CD4-positive, alpha-beta T cell (primary cell): ENCODE results near the gene GIPC1. TPM values are rescaled to one million over a fixed set of nuclear protein-coding genes. Genes with fewer than 3 reads are reported as not detected.

ENCODE experiments used
- ATAC-seq: fragments of 200-7000 bp; cut with Tn5 transposase; one replicate; pipeline ENCODE4 v1.10.0; 2022; ENCODE audit warnings: mild to moderate bottlenecking; ENCODE audit not compliant: poor library complexity
- CTCF ChIA-PET: fragments of 350-600 bp; sonication (Branson Sonifier 250); formaldehyde crosslinking; loops from one replicate; lab custom pipeline; 2021; ENCODE audit warnings: antibody characterized with exemption, inconsistent platforms; lab: Charles Lee
- POLR2A ChIA-PET: fragments of 350-600 bp; sonication (Branson Sonifier 250); formaldehyde crosslinking; loops from one replicate; lab custom pipeline; 2021; ENCODE audit warnings: antibody characterized with exemption, inconsistent platforms; lab: Charles Lee
- DNase-seq, 14 experiments: peaks; one replicate each; pipeline ENCODE4 v3.0.0-alpha.2; 2013 to 2020; ENCODE audit warnings: mixed read lengths in 2 of 14
- H3K27ac ChIP-seq, 2 donors: one replicate each; pipeline versions ENCODE4 v1.5.1 to v1.7.0; 2013; ENCODE audit warnings: low read length in 2 of 2, low read depth in 1 of 2, mild to moderate bottlenecking in 1 of 2
- H3K27me3 ChIP-seq, 2 experiments: 1 replicate in 1 of 2; 2 replicates in 1 of 2; pipeline versions ENCODE4 v1.6.1 to v1.7.0; 2013; ENCODE audit warnings: low read length in 2 of 2, control low read depth in 1 of 2, mild to moderate bottlenecking in 1 of 2, moderate library complexity in 1 of 2; ENCODE audit not compliant: insufficient read depth in 2 of 2, control insufficient read depth in 1 of 2
- H3K36me3 ChIP-seq: one replicate; pipeline ENCODE4 v1.6.1; 2013; ENCODE audit warnings: low read length, control low read depth; ENCODE audit not compliant: insufficient read depth
- H3K4me1 ChIP-seq: one replicate; pipeline ENCODE4 v1.6.1; 2013; ENCODE audit warnings: low read length, control low read depth; ENCODE audit not compliant: insufficient read depth
- H3K4me3 ChIP-seq: one replicate; pipeline ENCODE4 v1.5.1; 2013; ENCODE audit warnings: mild to moderate bottlenecking, low read length, moderate library complexity
- H3K9me3 ChIP-seq, 2 experiments: 1 replicate in 1 of 2; 2 replicates in 1 of 2; pipeline versions ENCODE4 v1.6.1 to v1.7.0; 2013; ENCODE audit warnings: low read length in 2 of 2, mild to moderate bottlenecking in 2 of 2, control low read depth in 1 of 2, moderate library complexity in 1 of 2; ENCODE audit not compliant: control insufficient read depth in 1 of 2, insufficient read depth in 1 of 2
- H3K27ac Mint-ChIP-seq: one replicate; pipeline ENCODE4 v1.8.0; 2020; ENCODE audit warnings: mixed read lengths
- H3K27me3 Mint-ChIP-seq: one replicate; pipeline ENCODE4 v1.8.0; 2021; ENCODE audit warnings: mixed read lengths
- H3K36me3 Mint-ChIP-seq: one replicate; pipeline ENCODE4 v1.8.0; 2021; ENCODE audit warnings: low read depth, mixed read lengths
- H3K4me1 Mint-ChIP-seq: one replicate; pipeline ENCODE4 v1.8.0; 2021; ENCODE audit warnings: low read depth, mixed read lengths
- H3K4me3 Mint-ChIP-seq: one replicate; pipeline ENCODE4 v1.8.0; 2020; ENCODE audit warnings: mild to moderate bottlenecking, mixed read lengths
- H3K9me3 Mint-ChIP-seq: one replicate; pipeline ENCODE4 v1.8.0; 2020; ENCODE audit warnings: mixed read lengths
- intact Hi-C, 2 experiments: fragments of 100-400 bp; cut with DNase I in 1 of 2; cut with micrococcal nuclease in 1 of 2; formaldehyde crosslinking; loops; one replicate each; pipeline versions ENCODE4 v1.15.1 to v1.9.0; 2023 to 2025; cut with DNase I, micrococcal nuclease
- polyA plus RNA-seq, 2 donors: library from polyadenylated mRNA; unstranded; fragments of 120-200 nt; gene quantifications; one replicate each; pipeline ENCODE4 v1.2.1, GENCODE V29; 2013
- total RNA-seq, 174 experiments: library from RNA in 2 of 174; stranded (reverse) in 2 of 174; gene quantifications; one replicate each; pipeline ENCODE4 v1.2.3 and lab custom pipeline; 2021 to 2026
- TF ChIP-seq, protein P1 (sequence below): fragments of 200-600 bp; IDR thresholded peaks from one replicate; pipeline ENCODE4 v1.8.0; 2022; ENCODE audit warnings: antibody characterized with exemption, mild to moderate bottlenecking

Gene GIPC1
- total RNA-seq (10 to 100 TPM; 17.8 to 21.0 TPM), total RNA-seq (lab: John Stamatoyannopoulos, UW) (5.7 to 58.6 (median 32.1) reads per million in 172 experiments)
- polyA plus RNA-seq (2013, experiment 1 of 2) = 41.9 TPM
- polyA plus RNA-seq (2013, experiment 2 of 2) = 41.6 TPM

GRCh38 chr19:14496029-14496833 is at the start of gene GIPC1:
GIPC1 (minus strand) TSS chr19:14496127; CDS start chr19:14482976, 13,151 bp downstream.
- ChIA-PET CTCF (interaction anchor here (0.6 to 2.3 kb wide), 8 partner anchors 8 to 428 kb away, joined by 3 to 6 read pairs (median 5); partner anchors contain the start of gene DNAJB1), POLR2A (interaction anchor here (0.7 to 6.0 kb wide), 13 partner anchors 9 to 440 kb away, joined by 3 to 70 read pairs (median 6); partner anchors contain the start of genes ADGRE5, DNAJB1, PKN1 and ZNF333)
- ATAC-seq = peak; percentile 87
- DNase-seq = peak; percentile 61 to 91 (median 78)
- Mint-ChIP-seq H3K27ac (peak within 1 kb of the TSS; percentile 70), H3K27me3 (no peaks in the 10 kb centered on the region), H3K4me1 (peaks cover 38% of the 10 kb centered on the region), H3K36me3 (peaks cover 26% of the 10 kb centered on the region), H3K9me3 (no peaks in the 10 kb centered on the region), H3K4me3 (peak within 1 kb of the TSS; percentile 91)
- intact Hi-C loops = loop anchor here in 1 of 2 experiments (10.0 kb wide), 1 partner anchor 189 kb away; no protein-coding TSS in a partner anchor
- TF ChIP-seq, protein P1, sequence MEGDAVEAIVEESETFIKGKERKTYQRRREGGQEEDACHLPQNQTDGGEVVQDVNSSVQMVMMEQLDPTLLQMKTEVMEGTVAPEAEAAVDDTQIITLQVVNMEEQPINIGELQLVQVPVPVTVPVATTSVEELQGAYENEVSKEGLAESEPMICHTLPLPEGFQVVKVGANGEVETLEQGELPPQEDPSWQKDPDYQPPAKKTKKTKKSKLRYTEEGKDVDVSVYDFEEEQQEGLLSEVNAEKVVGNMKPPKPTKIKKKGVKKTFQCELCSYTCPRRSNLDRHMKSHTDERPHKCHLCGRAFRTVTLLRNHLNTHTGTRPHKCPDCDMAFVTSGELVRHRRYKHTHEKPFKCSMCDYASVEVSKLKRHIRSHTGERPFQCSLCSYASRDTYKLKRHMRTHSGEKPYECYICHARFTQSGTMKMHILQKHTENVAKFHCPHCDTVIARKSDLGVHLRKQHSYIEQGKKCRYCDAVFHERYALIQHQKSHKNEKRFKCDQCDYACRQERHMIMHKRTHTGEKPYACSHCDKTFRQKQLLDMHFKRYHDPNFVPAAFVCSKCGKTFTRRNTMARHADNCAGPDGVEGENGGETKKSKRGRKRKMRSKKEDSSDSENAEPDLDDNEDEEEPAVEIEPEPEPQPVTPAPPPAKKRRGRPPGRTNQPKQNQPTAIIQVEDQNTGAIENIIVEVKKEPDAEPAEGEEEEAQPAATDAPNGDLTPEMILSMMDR = no peak
- H3K4me1 ChIP-seq = peaks cover 30% of the 10 kb centered on the region
- H3K27me3 ChIP-seq = no peaks in the 10 kb centered on the region
- peak within 1 kb of the TSS; percentile 56 to 70 for H3K27ac ChIP-seq
- peak within 1 kb of the TSS; percentile 76 for H3K4me3 ChIP-seq
- no peaks in the 10 kb centered on the region for H3K9me3 ChIP-seq
- H3K36me3 ChIP-seq = peaks cover 8% of the 10 kb centered on the region

- DNase-seq (no peak), ATAC-seq (no peak)
- no peaks in the 10 kb centered on the region for H3K9me3 Mint-ChIP-seq
- H3K36me3 Mint-ChIP-seq = peaks cover 52% of the 10 kb centered on the region
- H3K9me3 ChIP-seq = no peaks in the 10 kb centered on the region
- H3K27ac Mint-ChIP-seq = no peak overlapping the region
- peaks cover 33% of the 10 kb centered on the region for H3K36me3 ChIP-seq
- no peak overlapping the region for H3K4me3 ChIP-seq
- no peaks in the 10 kb centered on the region for H3K27me3 Mint-ChIP-seq
- H3K27me3 ChIP-seq = no peaks in the 10 kb centered on the region
- no peak overlapping the region for H3K4me3 Mint-ChIP-seq
- intact Hi-C loops = no loop called here
- H3K4me1 Mint-ChIP-seq = peaks cover 54% of the 10 kb centered on the region
- POLR2A ChIA-PET = interaction anchor here (0.7 to 0.9 kb wide), 2 partner anchors 13 to 17 kb away, joined by 3 to 4 read pairs; no protein-coding TSS in a partner anchor
- CTCF ChIA-PET = no interaction called here
- TF ChIP-seq, protein P1 = no peak
- H3K27ac ChIP-seq = no peak overlapping the region
- peaks cover 29% of the 10 kb centered on the region for H3K4me1 ChIP-seq
Observed at GRCh38 chr19:14545716-14546082, 49.8 kb upstream of the GIPC1 start.

GRCh38 chr19:14544977-14545715 is 49.2 kb upstream of the GIPC1 start:
- H3K27ac Mint-ChIP-seq = peak overlapping the region; percentile 39
- H3K4me1 ChIP-seq = peaks cover 23% of the 10 kb centered on the region
- no peaks in the 10 kb centered on the region for H3K27me3 Mint-ChIP-seq
- ATAC-seq (no peak), DNase-seq (no peak)
- intact Hi-C loops = no loop called here
- H3K36me3 ChIP-seq = peaks cover 30% of the 10 kb centered on the region
- no peaks in the 10 kb centered on the region for H3K9me3 ChIP-seq
- TF ChIP-seq, protein P1 = no peak
- no peak overlapping the region for H3K27ac ChIP-seq
- CTCF ChIA-PET = no interaction called here
- no peaks in the 10 kb centered on the region for H3K27me3 ChIP-seq
- peaks cover 47% of the 10 kb centered on the region for H3K36me3 Mint-ChIP-seq
- H3K9me3 Mint-ChIP-seq = no peaks in the 10 kb centered on the region
- POLR2A ChIA-PET = interaction anchor here (0.7 to 0.9 kb wide), 2 partner anchors 12 to 17 kb away, joined by 3 to 4 read pairs; no protein-coding TSS in a partner anchor
- no peak overlapping the region for H3K4me3 Mint-ChIP-seq
- no peak overlapping the region for H3K4me3 ChIP-seq
- peaks cover 51% of the 10 kb centered on the region for H3K4me1 Mint-ChIP-seq
